Measurements from ENCODE around the gene STK4.

Gene STK4

DNA sequence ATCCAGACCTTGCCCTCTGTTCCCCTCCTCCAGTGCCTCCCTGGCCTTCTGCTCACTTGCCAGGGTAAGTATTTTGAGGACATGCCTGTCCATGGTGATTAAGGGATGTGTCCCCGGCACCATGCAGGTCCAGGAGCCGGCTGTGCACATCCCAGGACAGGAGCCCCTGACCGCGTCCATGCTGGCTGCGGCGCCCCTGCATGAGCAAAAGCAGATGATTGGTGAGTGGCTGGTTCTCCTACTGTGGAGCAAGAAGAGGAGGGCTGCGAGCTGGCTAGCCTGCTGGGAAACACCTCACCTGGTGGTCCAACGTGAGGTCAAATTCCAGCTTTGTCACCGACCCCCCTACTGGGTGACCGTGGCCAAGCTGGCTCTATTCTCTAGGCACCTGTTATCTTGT is 29.8 kb upstream of the STK4 start:
- H3K27ac ChIP-seq (ENCODE audit: low read depth, low read length), result no peak overlapping the region
- no peak overlapping the region for H3K4me3 ChIP-seq (ENCODE audit: low read depth, low read length)
- H3K9me3 ChIP-seq (ENCODE audit: control insufficient read depth, insufficient read depth, low read length), result no peaks in the 10 kb centered on the region
- H3K9ac ChIP-seq (ENCODE audit: low read depth, low read length), result no peak overlapping the region
- H3K36me3 ChIP-seq (ENCODE audit: control insufficient read depth, insufficient read depth, low read length), result peaks cover 95% of the 10 kb centered on the region
- no peaks in the 10 kb centered on the region for H3K27me3 ChIP-seq (ENCODE audit: control insufficient read depth, insufficient read depth, low read length)
- no peaks in the 10 kb centered on the region for H3K4me1 ChIP-seq (ENCODE audit: control insufficient read depth, insufficient read depth, low read length)

DNA sequence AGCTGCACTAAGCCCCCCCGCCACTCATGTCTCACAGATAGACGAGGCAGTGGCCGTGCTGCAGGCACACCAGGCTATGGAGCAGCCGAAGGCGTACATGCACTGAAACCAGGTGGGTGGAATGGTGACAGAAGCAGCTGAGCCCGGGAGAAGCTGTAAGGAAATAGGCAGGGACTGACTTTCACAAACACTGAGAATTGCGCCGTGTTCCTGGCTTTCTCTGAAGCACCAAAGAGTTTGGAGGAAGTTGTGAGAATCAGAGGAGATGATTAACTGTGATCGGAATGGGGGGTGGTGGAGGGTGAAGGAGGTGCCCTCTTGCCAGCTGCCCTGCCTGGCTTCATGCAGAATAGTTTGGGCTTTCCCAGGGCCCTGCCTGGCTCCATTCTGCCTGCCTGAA is 27.7 kb upstream of the STK4 start:
- no peaks in the 10 kb centered on the region for H3K27me3 ChIP-seq (ENCODE audit: control insufficient read depth, insufficient read depth, low read length)
- no peak overlapping the region for H3K9ac ChIP-seq (ENCODE audit: low read depth, low read length)
- no peaks in the 10 kb centered on the region for H3K4me1 ChIP-seq (ENCODE audit: control insufficient read depth, insufficient read depth, low read length)
- no peaks in the 10 kb centered on the region for H3K9me3 ChIP-seq (ENCODE audit: control insufficient read depth, insufficient read depth, low read length)
- H3K36me3 ChIP-seq (ENCODE audit: control insufficient read depth, insufficient read depth, low read length), result peaks cover 96% of the 10 kb centered on the region
- no peak overlapping the region for H3K27ac ChIP-seq (ENCODE audit: low read depth, low read length)
- H3K4me3 ChIP-seq (ENCODE audit: low read depth, low read length), result no peak overlapping the region

DNA sequence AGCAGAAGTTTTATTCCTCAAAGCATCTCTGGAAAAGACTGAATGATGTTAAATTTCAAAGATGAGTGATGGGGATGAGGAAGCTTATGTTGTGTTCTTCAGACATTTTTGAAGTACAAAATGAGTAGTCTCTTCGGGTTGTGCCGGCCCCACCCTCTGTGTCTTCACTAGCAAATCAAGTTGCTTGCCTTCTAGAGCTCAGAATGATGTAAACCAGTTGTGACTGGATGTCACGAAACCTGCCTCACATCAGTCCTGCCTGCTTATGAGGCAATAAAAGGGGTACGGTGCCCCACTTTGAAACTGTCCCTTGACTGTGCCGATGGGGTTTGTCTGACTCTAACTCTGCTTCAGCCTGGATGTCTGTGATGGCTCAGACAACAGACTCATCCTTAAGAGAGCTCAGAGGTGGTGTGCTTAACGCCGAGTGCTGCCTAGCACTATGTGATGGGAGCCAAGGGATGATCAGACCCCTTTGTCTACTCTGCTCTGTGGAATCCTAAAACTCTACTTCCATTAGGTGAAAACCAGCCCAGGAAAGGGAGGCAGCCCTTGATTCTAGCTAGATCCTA is 25.1 kb upstream of the STK4 start:
- no peak overlapping the region for H3K9ac ChIP-seq (ENCODE audit: low read depth, low read length)
- H3K4me1 ChIP-seq (ENCODE audit: control insufficient read depth, insufficient read depth, low read length), result no peaks in the 10 kb centered on the region
- no peak overlapping the region for H3K4me3 ChIP-seq (ENCODE audit: low read depth, low read length)
- no peaks in the 10 kb centered on the region for H3K27me3 ChIP-seq (ENCODE audit: control insufficient read depth, insufficient read depth, low read length)
- no peak overlapping the region for H3K27ac ChIP-seq (ENCODE audit: low read depth, low read length)
- H3K36me3 ChIP-seq (ENCODE audit: control insufficient read depth, insufficient read depth, low read length), result peaks cover 93% of the 10 kb centered on the region
- no peaks in the 10 kb centered on the region for H3K9me3 ChIP-seq (ENCODE audit: control insufficient read depth, insufficient read depth, low read length)

DNA sequence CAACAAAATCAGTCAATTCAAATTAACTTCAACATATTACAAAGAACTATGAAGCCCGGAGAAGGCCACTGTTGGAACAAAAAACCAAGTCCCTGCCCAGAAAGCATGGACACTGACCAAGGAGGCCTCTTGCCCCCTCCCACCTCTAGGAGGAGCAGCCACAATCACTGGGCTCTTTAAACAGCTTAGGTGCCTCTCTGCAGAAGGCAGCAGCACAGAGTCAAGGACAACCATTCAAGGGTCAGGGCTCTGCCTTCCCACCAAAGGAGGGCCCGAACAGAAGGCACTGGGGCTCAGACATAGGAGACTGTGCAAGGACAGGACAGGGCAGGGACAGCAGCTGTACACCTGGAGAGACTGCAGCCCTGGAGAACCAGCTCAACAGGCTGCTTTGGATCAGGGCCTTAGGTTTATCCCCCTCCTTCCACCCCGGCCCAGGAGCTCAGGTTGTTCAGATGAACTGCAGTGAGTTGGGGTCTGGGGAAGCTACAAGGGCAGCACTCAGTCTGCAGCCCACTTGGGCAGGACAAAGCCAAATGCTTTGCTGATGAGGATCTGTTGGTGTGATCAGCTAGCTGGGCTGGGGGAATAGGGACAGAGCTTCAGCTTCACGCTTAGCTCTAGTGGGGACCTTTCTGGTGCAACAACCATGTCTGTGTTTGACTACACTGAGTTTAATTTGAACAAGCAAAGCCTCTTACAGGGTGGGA is 23.9 kb upstream of the STK4 start:
- H3K9ac ChIP-seq (ENCODE audit: low read depth, low read length), result no peak overlapping the region
- H3K4me1 ChIP-seq (ENCODE audit: control insufficient read depth, insufficient read depth, low read length), result no peaks in the 10 kb centered on the region
- no peaks in the 10 kb centered on the region for H3K27me3 ChIP-seq (ENCODE audit: control insufficient read depth, insufficient read depth, low read length)
- no peak overlapping the region for H3K27ac ChIP-seq (ENCODE audit: low read depth, low read length)
- peaks cover 92% of the 10 kb centered on the region for H3K36me3 ChIP-seq (ENCODE audit: control insufficient read depth, insufficient read depth, low read length)
- no peaks in the 10 kb centered on the region for H3K9me3 ChIP-seq (ENCODE audit: control insufficient read depth, insufficient read depth, low read length)
- no peak overlapping the region for H3K4me3 ChIP-seq (ENCODE audit: low read depth, low read length)

DNA sequence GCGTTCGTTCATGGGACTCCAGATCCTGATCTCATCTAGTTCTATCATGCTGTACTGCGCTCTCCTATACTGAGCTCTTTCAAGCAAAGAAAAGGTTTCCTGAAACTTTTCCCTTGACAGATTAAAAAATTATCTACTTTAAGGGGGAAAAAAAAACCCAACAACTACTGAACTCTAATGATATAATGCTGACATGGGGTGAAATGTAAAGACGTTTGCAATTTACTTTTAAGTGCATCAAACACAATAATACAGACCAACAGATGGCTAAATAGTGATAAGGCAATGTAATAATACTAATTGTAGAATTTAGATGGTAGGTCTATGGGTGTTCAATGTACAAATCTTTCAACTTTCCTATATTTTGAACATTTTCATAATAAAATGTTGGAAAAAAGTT is 22.5 kb upstream of the STK4 start:
- Histone ChIP-seq H3K36me3 (ENCODE audit: control insufficient read depth, insufficient read depth, low read length) (peaks cover 93% of the 10 kb centered on the region), H3K27ac (ENCODE audit: low read depth, low read length) (no peak overlapping the region), H3K27me3 (ENCODE audit: control insufficient read depth, insufficient read depth, low read length) (no peaks in the 10 kb centered on the region), H3K4me3 (ENCODE audit: low read depth, low read length) (no peak overlapping the region), H3K9me3 (ENCODE audit: control insufficient read depth, insufficient read depth, low read length) (no peaks in the 10 kb centered on the region), H3K4me1 (ENCODE audit: control insufficient read depth, insufficient read depth, low read length) (no peaks in the 10 kb centered on the region), H3K9ac (ENCODE audit: low read depth, low read length) (no peak overlapping the region)

DNA sequence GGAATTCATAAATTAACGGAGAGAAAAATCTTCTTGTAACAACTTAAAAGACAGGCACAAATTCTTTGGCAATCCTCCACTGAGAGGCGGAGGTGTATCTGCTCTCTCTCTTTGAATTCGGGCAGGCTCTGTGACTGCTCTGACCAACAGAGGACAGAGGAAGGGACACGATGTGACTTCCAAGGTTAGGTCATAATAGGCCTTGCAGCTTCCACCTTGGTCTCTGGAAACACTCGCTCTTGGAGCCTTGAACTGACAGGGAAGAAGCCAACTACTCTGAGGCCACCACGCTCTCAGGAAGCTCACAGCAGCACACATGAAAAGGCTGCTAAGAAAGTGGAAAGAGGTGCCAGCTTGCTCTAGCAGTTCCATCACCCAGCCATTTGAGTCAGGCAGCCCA is 21.1 kb upstream of the STK4 start:
- no peak overlapping the region for H3K27ac ChIP-seq (ENCODE audit: low read depth, low read length)
- H3K36me3 ChIP-seq (ENCODE audit: control insufficient read depth, insufficient read depth, low read length), result peaks cover 95% of the 10 kb centered on the region

DNA sequence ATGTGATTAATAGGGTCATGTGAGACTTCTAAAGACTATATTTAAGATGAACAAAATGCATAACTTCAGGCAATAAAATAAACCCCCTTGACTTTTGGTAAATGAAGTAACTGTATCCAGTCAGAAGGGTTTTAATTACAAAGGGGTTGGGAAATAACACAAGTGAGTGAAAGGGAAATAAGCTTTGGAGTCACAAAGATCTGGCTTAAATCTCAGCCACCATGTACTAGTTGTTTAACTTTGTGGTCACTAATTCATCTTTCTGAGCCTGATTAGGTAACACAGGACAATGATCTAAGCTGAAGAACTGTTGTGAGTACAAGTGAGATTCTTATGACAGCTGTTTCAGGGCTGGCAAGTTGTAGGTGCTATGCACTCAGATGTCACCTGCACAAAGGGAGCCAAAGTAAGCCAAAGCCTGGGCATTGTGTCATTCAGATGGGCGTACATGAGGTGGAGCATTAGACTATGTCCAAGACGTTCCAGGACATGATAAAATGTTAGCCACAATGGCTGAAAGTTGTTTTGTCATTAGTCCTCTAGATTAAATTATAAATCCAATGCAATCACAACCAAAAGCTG is 19.9 kb upstream of the STK4 start:
- no peak overlapping the region for H3K9ac ChIP-seq (ENCODE audit: low read depth, low read length)
- peaks cover 95% of the 10 kb centered on the region for H3K36me3 ChIP-seq (ENCODE audit: control insufficient read depth, insufficient read depth, low read length)
- no peaks in the 10 kb centered on the region for H3K4me1 ChIP-seq (ENCODE audit: control insufficient read depth, insufficient read depth, low read length)
- H3K27ac ChIP-seq (ENCODE audit: low read depth, low read length), result no peak overlapping the region
- no peaks in the 10 kb centered on the region for H3K27me3 ChIP-seq (ENCODE audit: control insufficient read depth, insufficient read depth, low read length)
- no peak overlapping the region for H3K4me3 ChIP-seq (ENCODE audit: low read depth, low read length)
- no peaks in the 10 kb centered on the region for H3K9me3 ChIP-seq (ENCODE audit: control insufficient read depth, insufficient read depth, low read length)

More for the DNA sequence above, 21.1 kb upstream of the STK4 start:
- Histone ChIP-seq H3K9me3 (ENCODE audit: control insufficient read depth, insufficient read depth, low read length) (no peaks in the 10 kb centered on the region), H3K27me3 (ENCODE audit: control insufficient read depth, insufficient read depth, low read length) (no peaks in the 10 kb centered on the region), H3K9ac (ENCODE audit: low read depth, low read length) (no peak overlapping the region), H3K4me1 (ENCODE audit: control insufficient read depth, insufficient read depth, low read length) (no peaks in the 10 kb centered on the region), H3K4me3 (ENCODE audit: low read depth, low read length) (no peak overlapping the region)

DNA sequence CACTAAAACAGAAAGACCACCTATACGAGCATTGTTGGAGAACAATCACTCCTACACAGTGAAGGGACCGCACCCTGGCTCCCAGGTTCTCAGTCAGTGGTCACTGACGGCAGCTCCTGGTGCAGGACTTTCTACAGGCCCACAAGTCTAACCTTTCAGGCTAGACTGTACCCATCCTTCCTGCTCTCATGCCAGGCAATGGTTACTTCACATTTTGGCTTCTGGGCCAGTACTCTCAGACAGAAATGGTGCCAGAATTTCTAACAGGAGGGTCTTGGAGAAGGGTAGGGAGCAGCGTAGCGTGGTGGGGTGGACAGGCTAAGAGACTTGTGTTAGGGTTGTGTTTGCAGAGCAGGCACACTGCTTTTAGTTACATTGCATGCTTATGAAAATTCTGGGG is 18.2 kb upstream of the STK4 start:
- peaks cover 96% of the 10 kb centered on the region for H3K36me3 ChIP-seq (ENCODE audit: control insufficient read depth, insufficient read depth, low read length)
- H3K27me3 ChIP-seq (ENCODE audit: control insufficient read depth, insufficient read depth, low read length), result no peaks in the 10 kb centered on the region
- H3K9me3 ChIP-seq (ENCODE audit: control insufficient read depth, insufficient read depth, low read length), result no peaks in the 10 kb centered on the region
- H3K27ac ChIP-seq (ENCODE audit: low read depth, low read length), result no peak overlapping the region
- no peaks in the 10 kb centered on the region for H3K4me1 ChIP-seq (ENCODE audit: control insufficient read depth, insufficient read depth, low read length)
- no peak overlapping the region for H3K9ac ChIP-seq (ENCODE audit: low read depth, low read length)
- no peak overlapping the region for H3K4me3 ChIP-seq (ENCODE audit: low read depth, low read length)

DNA sequence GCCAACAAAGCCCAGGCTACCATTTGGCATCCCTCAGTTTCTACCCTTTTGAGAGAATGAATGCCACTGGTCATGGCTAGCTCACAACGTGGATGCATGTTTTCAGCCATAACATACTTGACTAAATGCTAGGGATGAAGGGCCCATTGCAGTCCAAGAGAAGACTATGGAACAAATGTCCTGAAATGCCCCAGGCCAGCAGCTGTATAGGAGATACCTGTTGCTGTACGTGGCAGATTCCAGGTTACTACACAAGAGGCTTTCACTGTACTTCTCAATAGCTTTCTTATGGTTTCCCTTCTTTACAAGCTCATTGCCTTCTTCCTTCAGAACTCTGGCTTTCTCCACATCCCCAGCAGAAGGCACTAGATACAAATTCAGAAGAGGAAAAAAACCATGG is 17.8 kb upstream of the STK4 start:
- H3K27me3 ChIP-seq (ENCODE audit: control insufficient read depth, insufficient read depth, low read length), result no peaks in the 10 kb centered on the region
- no peak overlapping the region for H3K4me3 ChIP-seq (ENCODE audit: low read depth, low read length)
- no peak overlapping the region for H3K9ac ChIP-seq (ENCODE audit: low read depth, low read length)
- no peak overlapping the region for H3K27ac ChIP-seq (ENCODE audit: low read depth, low read length)
- H3K36me3 ChIP-seq (ENCODE audit: control insufficient read depth, insufficient read depth, low read length), result peaks cover 96% of the 10 kb centered on the region
- H3K9me3 ChIP-seq (ENCODE audit: control insufficient read depth, insufficient read depth, low read length), result no peaks in the 10 kb centered on the region
- no peaks in the 10 kb centered on the region for H3K4me1 ChIP-seq (ENCODE audit: control insufficient read depth, insufficient read depth, low read length)

DNA sequence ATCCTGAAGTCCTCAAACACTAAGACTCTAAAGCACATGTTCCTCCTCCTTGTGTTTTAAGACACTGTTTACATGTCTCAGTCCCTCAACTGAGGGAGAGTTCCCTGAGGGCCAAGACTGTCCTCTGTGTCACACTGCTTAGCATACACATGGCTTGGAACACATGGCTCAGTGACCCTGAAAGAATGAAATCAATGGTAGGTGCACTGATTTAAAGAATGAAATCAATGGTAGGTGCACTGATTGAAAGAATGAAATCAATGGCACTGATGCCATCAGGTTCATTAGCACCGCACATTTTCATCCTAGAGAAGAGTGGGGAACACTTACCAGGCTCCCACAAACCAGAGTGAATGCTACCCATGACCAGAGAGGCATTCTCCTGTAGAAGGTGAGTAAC is 15.9 kb upstream of the STK4 start:
- no peaks in the 10 kb centered on the region for H3K4me1 ChIP-seq (ENCODE audit: control insufficient read depth, insufficient read depth, low read length)
- no peaks in the 10 kb centered on the region for H3K27me3 ChIP-seq (ENCODE audit: control insufficient read depth, insufficient read depth, low read length)
- H3K9ac ChIP-seq (ENCODE audit: low read depth, low read length), result no peak overlapping the region
- H3K36me3 ChIP-seq (ENCODE audit: control insufficient read depth, insufficient read depth, low read length), result peaks cover 98% of the 10 kb centered on the region
- H3K9me3 ChIP-seq (ENCODE audit: control insufficient read depth, insufficient read depth, low read length), result no peaks in the 10 kb centered on the region
- no peak overlapping the region for H3K4me3 ChIP-seq (ENCODE audit: low read depth, low read length)
- no peak overlapping the region for H3K27ac ChIP-seq (ENCODE audit: low read depth, low read length)

DNA sequence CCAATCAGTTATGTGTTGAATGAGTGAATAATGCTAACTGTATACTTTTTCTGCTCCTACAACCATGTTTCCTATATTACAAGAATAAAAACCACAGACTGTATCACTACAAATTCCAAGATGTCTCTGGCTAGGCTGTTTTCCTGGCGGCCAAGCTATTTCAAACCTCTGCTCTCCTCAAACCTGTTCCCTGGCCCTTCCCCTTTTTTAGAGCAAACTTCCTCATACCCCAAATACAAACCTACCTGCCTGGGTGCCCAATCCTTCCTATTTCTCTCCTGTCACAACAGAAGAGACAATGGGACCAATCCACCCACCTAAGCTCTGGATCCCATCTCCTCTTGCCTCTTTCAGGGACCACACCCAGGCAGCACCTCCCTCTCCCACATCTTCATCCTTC is 13.6 kb upstream of the STK4 start:
- H3K4me1 ChIP-seq (ENCODE audit: control insufficient read depth, insufficient read depth, low read length), result no peaks in the 10 kb centered on the region
- H3K9me3 ChIP-seq (ENCODE audit: control insufficient read depth, insufficient read depth, low read length), result no peaks in the 10 kb centered on the region
- no peak overlapping the region for H3K27ac ChIP-seq (ENCODE audit: low read depth, low read length)
- H3K36me3 ChIP-seq (ENCODE audit: control insufficient read depth, insufficient read depth, low read length), result peaks cover 89% of the 10 kb centered on the region
- H3K27me3 ChIP-seq (ENCODE audit: control insufficient read depth, insufficient read depth, low read length), result no peaks in the 10 kb centered on the region
- H3K9ac ChIP-seq (ENCODE audit: low read depth, low read length), result no peak overlapping the region
- no peak overlapping the region for H3K4me3 ChIP-seq (ENCODE audit: low read depth, low read length)
